Fibroblast of skin of abdomen (primary cell): ENCODE data around the gene RAD23B.
"Not testable (repeated sequence)": the region's sequence is repeated elsewhere in the genome, so short reads cannot be mapped to it uniquely, and the experiment has no call there.

Experiments used
- DNase-seq: peaks from one replicate; pipeline ENCODE4 v3.0.0-alpha.2; 2013

The RAD23B gene

GRCh38 chr9:107294756-107295155 lies 11.7 kb downstream of the RAD23B start:
- no peak for DNase-seq

DNA sequence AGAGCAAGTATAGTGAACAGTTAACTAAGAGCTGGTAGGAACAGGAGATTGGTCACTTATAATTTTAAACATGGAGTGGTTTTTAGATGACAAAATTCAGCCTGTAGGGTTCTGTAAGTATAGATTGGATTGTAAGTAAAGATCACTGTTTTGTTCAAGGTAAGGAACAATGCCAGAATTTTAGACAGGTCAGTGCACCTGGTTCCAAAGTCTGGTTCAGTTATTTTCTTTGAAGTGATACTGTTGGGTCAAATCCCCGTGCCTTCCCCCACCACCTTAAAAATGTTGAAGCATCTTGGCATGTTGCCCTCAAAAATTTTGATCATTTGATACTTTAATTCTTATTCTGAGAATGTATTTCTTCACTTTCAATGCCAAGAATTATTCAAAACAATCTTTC lies 12.9 kb downstream of the RAD23B start:
- DNase-seq, result no peak

- not testable (repeated sequence) for DNase-seq
Observed at GRCh38 chr9:107296592-107296991, 13.5 kb downstream of the RAD23B start.

DNA sequence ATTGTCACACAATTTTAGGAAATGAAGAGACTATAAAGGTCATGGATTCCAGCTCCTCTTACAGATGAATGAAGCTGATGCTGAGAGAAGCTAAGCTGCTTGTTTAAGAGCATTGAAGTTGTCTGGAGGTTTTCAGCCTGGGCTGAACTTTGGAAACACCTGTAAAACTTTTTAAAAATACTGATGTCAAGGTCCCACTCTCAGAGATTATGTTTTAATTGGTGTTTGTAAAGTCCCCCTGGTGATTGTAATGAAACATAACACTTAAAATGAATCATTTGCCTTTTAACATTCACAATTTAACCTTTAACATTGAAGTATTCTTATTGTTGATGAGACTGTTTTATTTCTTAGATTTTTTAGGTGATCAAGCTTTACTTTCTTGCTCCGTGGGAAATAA lies 16.4 kb downstream of the RAD23B start:
- DNase-seq, result no peak

DNA sequence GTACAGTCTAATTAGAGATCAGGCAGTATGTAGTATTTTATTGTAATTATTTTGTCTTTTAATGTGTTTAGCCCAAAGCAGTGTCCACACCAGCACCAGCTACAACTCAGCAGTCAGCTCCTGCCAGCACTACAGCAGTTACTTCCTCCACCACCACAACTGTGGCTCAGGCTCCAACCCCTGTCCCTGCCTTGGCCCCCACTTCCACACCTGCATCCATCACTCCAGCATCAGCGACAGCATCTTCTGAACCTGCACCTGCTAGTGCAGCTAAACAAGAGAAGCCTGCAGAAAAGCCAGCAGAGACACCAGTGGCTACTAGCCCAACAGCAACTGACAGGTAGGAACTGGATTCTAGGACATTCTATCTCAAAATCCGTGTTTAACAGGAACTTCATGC lies 23.2 kb downstream of the RAD23B start:
- no peak for DNase-seq

- DNase-seq, result no peak
Observed at GRCh38 chr9:107307331-107307730, 24.3 kb downstream of the RAD23B start.

- no peak for DNase-seq
Observed at GRCh38 chr9:107308461-107308860, 25.4 kb downstream of the RAD23B start.

GRCh38 chr9:107309271-107309670 lies 26.2 kb downstream of the RAD23B start:
- peak; percentile 47 for DNase-seq

DNA sequence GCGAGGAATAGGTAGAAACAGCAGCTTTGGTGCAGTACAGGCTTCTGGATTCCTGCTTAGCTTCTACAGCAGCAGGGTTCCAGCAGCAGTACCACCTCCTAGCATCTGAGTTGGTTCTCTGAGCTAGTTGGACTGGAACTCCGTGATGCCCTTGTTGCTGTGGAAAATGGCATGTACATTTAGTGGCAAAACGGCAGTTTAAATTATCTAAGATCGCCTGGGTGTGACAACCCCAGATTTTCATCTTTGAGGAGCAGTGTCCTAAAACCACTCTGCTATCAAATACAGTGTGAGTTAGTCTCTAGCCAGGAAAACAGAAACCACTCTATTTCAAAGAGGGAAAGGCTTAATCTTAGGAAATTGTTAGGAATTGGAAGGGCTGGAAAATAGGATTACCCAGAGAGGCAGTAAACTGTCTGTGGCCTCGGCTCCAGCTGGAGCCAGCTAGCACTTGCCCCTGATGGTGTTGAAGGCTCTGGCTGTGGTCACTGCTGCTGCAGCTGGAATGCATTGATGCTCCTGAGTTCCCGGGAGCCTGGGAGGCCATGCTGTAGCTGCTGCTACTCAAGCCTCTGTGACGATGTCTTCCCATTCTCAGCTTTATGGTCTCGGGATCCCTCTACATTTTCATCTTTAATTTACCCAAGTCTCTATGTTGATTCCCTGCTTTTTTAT lies 29.4 kb downstream of the RAD23B start:
- peak; percentile 48 for DNase-seq

- no peak for DNase-seq
Observed at GRCh38 chr9:107313555-107314096, 30.5 kb downstream of the RAD23B start.

- no peak for DNase-seq
Observed at GRCh38 chr9:107314763-107315162, 31.7 kb downstream of the RAD23B start.

DNA sequence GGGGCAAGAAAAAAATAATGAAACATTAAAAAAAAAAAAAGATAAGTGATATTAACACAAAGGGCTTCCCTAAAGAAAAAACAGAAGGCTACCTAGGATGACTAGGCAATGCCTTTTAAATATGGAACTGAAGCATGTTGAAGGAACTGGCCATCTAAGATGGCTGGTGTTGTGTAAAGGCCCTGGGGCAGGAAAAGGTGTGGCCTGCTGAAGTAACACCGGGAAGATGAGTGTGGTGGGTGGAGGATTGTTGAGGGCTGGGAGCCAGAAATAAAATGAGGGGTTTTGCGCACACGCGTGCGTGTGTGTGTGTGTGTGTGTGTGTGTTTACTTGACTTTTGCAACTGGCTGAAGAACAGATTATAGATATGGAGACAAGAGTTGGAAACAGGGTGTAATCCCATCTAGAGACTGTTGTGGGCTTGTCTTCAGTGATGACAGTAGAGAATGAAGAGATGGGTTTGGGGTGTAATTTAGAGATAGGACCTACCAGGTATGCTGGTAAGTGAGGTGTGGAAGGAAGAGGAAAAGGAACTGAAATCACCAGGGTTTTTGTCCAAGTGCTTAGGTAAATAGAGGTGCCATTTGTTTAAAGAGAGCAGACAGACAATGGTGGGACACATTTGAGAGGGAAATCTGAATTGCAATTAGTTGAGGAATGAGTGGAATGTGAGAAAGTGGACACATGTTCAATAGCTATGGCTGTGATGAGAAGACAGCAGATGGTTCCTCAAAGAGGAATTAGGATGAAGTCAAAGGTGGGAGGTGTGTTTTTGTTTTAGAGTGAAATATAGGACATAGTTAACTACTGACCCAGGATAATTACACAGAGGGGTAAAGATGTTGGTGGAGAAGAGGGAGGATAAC lies 33.9 kb downstream of the RAD23B start:
- peak; percentile 21 for DNase-seq

GRCh38 chr9:107322643-107323042 lies 39.6 kb downstream of the RAD23B start:
- DNase-seq, result no peak

DNA sequence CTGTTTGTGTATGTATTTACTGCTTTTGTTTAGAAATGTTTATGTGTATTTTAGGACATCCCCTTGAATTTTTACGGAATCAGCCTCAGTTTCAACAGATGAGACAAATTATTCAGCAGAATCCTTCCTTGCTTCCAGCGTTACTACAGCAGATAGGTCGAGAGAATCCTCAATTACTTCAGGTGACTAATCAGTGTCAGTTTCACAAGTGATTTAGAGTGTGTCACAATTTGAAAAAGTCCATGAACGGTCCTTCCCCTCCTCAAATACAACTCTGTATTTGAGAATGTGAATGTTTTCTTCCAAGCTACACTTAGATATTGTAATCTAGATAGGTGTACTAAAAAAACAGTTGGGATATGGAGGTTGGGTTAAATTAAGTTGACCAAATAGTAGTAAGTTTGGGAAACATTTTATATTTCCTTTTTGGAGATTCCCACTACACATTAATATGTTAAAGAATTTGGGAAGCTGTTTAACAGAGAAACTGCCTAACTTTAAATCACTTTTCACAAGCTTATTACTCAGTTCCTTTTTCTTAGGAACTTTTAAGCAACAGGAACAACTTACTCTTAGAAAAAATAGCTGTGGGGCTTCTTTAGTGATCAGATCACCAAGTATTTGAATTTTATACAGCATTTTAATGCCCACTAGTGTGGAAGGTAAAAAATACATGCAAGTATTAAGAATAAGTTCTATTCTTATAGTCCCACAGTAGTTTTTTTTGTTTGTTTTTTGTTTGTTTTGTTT lies 40.9 kb downstream of the RAD23B start:
- no peak for DNase-seq

DNA sequence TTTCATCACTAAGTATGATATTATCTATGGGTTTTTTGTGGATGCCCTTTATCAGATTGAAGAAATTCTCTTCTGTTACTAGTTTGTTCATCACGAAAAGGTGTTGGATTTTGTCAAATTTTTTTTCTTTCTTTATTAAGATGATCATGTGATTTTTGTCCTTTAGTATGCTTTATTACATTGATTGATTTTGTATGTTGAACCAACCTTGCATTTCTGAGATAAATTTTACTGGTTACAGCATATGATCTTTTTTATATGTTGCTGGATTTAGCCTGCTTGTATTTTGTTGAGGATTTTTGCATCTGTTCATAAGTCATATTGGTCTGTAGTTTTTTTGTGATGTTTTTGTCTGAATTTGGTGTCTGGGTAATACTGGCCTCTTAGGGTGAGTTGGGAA lies 42.8 kb downstream of the RAD23B start:
- no peak for DNase-seq

GRCh38 chr9:107328510-107328909 lies 45.4 kb downstream of the RAD23B start:
- no peak for DNase-seq

- no peak for DNase-seq
Observed at GRCh38 chr9:107330420-107330819, 47.3 kb downstream of the RAD23B start.

DNA sequence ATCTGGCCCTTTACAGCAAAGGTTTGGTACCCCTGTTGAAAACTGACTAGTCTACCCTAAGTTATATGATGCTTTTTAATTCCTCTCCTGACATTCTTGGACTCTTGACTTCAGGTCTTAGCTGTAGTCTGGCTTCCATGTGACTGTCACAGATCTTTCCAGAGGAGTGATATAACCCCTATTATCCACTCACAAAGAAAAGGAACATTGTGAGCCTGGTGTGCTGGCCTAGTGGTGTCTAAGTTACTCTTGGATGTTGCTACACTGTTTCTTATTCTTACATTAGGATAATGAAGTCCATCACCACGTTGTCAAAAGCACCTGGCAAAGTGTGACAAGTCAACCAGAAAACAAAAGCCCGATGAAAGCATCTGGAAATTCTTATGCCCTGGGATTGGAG lies 49.8 kb downstream of the RAD23B start:
- no peak for DNase-seq

- no peak for DNase-seq
Observed at GRCh38 chr9:107333363-107333762, 50.3 kb downstream of the RAD23B start.

DNA sequence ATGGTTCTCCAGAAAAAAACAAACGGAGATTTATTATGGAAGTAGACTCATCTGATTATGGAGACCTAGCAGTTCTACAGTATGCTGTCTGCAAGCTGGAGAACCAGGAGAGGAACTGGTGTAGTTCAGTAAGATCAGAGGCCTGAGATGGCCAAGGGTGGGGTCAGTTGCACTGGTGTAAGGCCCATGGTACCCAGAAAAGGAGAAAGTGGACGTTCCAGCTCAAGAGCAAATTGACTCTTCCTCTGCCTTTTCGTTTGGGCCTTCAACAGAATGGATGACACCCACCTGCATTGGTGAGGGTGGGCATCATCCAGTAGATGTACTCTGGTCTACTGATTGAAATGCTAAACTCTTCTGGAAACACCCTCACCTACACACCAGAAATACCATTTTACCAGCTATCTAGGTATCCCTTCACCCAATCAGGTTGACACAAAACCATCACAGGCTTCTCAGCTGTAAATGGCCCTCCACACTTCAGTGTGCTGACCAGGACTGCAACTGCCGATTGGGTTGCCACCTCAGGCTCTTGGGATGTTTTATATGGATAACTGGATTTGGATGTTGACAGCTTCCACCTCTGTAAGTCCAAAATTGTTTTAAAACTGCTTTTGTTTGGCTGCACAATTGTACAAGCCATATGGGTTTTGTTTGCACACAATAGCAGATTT lies 51.2 kb downstream of the RAD23B start:
- no peak for DNase-seq

- no peak for DNase-seq
Observed at GRCh38 chr9:107335331-107335730, 52.3 kb downstream of the RAD23B start.

DNA sequence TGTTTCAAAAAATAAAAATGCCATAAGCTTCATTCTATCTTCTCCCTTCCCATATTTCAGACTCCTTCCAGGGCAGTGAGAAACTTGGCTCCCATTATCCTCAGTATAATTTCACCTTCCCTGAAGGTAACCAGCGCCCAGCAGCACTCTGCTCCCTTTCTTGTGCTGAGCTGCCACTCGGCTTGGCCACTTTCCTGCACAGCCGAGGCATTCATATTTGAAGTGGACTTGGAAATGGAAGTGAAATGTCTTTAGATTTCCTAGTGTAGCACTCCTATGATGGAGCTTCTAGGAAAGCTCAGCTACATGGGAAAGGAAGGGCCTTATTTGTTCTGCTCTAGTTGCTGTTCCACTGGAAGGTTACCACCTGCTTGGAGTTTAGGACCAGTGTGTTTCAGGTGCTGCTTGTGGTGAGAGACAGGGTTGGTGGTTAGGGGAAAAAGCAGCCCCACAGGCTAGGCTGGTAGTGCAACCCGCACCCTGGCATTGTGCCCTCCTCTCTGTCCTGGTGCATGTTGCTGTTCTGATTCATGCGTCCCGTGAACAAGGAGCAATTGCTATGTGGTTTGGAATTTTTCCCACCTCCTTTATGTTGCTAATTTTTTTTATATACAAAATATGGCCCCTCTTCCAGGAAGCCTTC lies 53.8 kb downstream of the RAD23B start:
- DNase-seq, result peak; percentile 70
